OCI-LY3 (cell line): ENCODE measurements around the gene HHLA2.
A peak's percentile ranks its signal among the peaks of the same experiment; 100 is the strongest.

Experiments
- H2AFZ ChIP-seq: fragments of 200-600, 300-600 bp; shearing (Covaris generic); 2 replicates; pipeline ENCODE4 v1.6.0; 2014; ENCODE audit warnings: antibody characterized with exemption, low read depth, low read length
- H3K27ac ChIP-seq: fragments of 200-600, 300-600 bp; sonication (generic); 2 replicates; pipeline ENCODE4 v1.5.1; 2014; ENCODE audit warnings: mild to moderate bottlenecking, low read length, moderate library complexity, mixed read lengths
- H3K27me3 ChIP-seq: fragments of 200-600, 300-600 bp; sonication (generic); 2 replicates; pipeline ENCODE4 v1.6.1; 2014; ENCODE audit warnings: low read depth, low read length, mixed read lengths
- H3K36me3 ChIP-seq: fragments of 200-600, 300-600 bp; sonication (generic); replicated peaks from 2 replicates; pipeline ENCODE3; 2014; ENCODE audit warnings: low read depth, low read length, mixed read lengths
- H3K4me1 ChIP-seq: fragments of 300-600, 200-600 bp; sonication (generic); 2 replicates; pipeline ENCODE4 v1.6.1; 2014; ENCODE audit warnings: low read length, mixed read lengths
- H3K4me2 ChIP-seq: fragments of 200-600, 300-600 bp; sonication (generic); 2 replicates; pipeline ENCODE4 v1.6.1; 2014; ENCODE audit warnings: low read length, mixed read lengths
- H3K4me3 ChIP-seq: fragments of 300-600, 200-600 bp; sonication (generic); 2 replicates; pipeline ENCODE4 v1.5.1; 2014; ENCODE audit warnings: antibody characterized with exemption, mild to moderate bottlenecking, low read length, moderate library complexity
- H3K79me2 ChIP-seq: fragments of 300-600, 200-600 bp; shearing (Covaris generic); 2 replicates; pipeline ENCODE4 v1.6.1; 2014; ENCODE audit warnings: mild to moderate bottlenecking, low read length, mixed read lengths
- H3K9ac ChIP-seq: fragments of 300-600, 200-600 bp; shearing (Covaris generic); 2 replicates; pipeline ENCODE4 v1.6.0; 2014; ENCODE audit warnings: mild to moderate bottlenecking, low read length, moderate library complexity
- H3K9me3 ChIP-seq: fragments of 200-600, 300-600 bp; shearing (Covaris generic); 2 replicates; pipeline ENCODE4 v1.6.1; 2014; ENCODE audit warnings: low read length, mixed read lengths; ENCODE audit not compliant: insufficient read depth
- H4K20me1 ChIP-seq: fragments of 200-600, 300-600 bp; sonication (generic); 2 replicates; pipeline ENCODE4 v1.6.1; 2016; ENCODE audit warnings: low read length, mixed read lengths; ENCODE audit not compliant: insufficient read depth
- EZH2phosphoT487 ChIP-seq: fragments of 200-600 bp; shearing (Covaris generic); IDR thresholded peaks from 2 replicates; pipeline ENCODE4 v1.6.1; 2018; ENCODE audit warnings: antibody characterized with exemption, mixed run types, low read depth
- TF ChIP-seq, protein P1 (sequence below): fragments of 200-600, 300-600 bp; sonication (generic); IDR thresholded peaks from 2 replicates; pipeline ENCODE4 v1.5.1; 2014; ENCODE audit warnings: antibody characterized with exemption, low read length, low read depth

HHLA2 gene

DNA sequence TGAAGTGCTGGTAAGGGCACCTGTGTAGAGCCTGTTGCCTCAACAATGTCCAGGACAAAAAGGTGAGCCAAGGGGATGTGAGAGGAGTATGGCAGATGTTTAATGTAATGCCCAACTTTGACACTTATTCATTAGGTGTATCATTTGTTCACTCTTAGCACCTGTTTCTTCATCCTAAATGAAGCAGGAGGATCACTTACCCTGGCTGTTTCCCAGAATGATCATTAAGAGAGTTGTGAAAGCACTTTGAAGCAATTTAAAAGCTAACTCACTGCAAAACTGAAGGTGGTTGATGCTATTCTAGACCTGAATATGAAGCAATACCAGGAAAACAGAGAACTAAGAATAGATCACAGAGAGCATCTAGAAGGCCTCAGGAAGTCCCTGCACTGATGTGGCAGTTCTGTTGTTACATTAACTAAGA lies 3.4 kb upstream of the HHLA2 start:
- no peaks in the 10 kb centered on the region for H4K20me1 ChIP-seq
- H3K79me2 ChIP-seq: no peaks in the 10 kb centered on the region
- peak overlapping the region; percentile 97 for H3K27ac ChIP-seq
- H3K4me3 ChIP-seq: peak overlapping the region; percentile 68
- H3K9ac ChIP-seq: peak overlapping the region; percentile 82
- H3K9me3 ChIP-seq: no peaks in the 10 kb centered on the region
- no peak for TF ChIP-seq EZH2phosphoT487
- TF ChIP-seq, protein P1, sequence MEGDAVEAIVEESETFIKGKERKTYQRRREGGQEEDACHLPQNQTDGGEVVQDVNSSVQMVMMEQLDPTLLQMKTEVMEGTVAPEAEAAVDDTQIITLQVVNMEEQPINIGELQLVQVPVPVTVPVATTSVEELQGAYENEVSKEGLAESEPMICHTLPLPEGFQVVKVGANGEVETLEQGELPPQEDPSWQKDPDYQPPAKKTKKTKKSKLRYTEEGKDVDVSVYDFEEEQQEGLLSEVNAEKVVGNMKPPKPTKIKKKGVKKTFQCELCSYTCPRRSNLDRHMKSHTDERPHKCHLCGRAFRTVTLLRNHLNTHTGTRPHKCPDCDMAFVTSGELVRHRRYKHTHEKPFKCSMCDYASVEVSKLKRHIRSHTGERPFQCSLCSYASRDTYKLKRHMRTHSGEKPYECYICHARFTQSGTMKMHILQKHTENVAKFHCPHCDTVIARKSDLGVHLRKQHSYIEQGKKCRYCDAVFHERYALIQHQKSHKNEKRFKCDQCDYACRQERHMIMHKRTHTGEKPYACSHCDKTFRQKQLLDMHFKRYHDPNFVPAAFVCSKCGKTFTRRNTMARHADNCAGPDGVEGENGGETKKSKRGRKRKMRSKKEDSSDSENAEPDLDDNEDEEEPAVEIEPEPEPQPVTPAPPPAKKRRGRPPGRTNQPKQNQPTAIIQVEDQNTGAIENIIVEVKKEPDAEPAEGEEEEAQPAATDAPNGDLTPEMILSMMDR: no peak
- H2AFZ ChIP-seq: no peak overlapping the region
- peaks cover 64% of the 10 kb centered on the region for H3K4me1 ChIP-seq
- H3K36me3 ChIP-seq: no peaks in the 10 kb centered on the region
- peak overlapping the region; percentile 97 for H3K4me2 ChIP-seq
- no peaks in the 10 kb centered on the region for H3K27me3 ChIP-seq

DNA sequence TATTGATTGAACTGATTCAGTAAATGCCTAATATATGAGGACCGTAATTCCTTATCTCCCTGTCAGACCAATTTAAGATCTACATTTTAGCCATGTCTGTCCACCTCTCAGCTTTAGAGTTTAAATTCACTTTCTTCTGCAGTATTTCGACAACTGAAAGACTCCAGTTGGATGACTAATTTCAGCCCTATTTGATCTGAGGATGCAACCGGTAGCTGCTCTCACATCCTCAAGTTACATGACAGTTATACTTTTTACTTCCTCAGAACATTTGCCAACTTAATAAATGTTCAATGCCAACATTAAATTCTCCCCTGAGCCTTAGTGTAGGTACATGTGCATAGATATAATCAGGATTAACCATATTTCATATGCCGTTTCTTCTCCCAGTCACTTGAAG lies 2.5 kb upstream of the HHLA2 start:
- Histone ChIP-seq H3K27me3 (no peaks in the 10 kb centered on the region), H3K27ac (peak overlapping the region; percentile 97), H4K20me1 (no peaks in the 10 kb centered on the region), H3K9ac (peak overlapping the region; percentile 82), H2AFZ (no peak overlapping the region), H3K4me1 (peaks cover 66% of the 10 kb centered on the region), H3K4me2 (peak overlapping the region; percentile 97), H3K79me2 (no peaks in the 10 kb centered on the region), H3K9me3 (no peaks in the 10 kb centered on the region), H3K4me3 (peak overlapping the region; percentile 68), H3K36me3 (no peaks in the 10 kb centered on the region)
- no peak for TF ChIP-seq EZH2phosphoT487
- TF ChIP-seq, protein P1: no peak

DNA sequence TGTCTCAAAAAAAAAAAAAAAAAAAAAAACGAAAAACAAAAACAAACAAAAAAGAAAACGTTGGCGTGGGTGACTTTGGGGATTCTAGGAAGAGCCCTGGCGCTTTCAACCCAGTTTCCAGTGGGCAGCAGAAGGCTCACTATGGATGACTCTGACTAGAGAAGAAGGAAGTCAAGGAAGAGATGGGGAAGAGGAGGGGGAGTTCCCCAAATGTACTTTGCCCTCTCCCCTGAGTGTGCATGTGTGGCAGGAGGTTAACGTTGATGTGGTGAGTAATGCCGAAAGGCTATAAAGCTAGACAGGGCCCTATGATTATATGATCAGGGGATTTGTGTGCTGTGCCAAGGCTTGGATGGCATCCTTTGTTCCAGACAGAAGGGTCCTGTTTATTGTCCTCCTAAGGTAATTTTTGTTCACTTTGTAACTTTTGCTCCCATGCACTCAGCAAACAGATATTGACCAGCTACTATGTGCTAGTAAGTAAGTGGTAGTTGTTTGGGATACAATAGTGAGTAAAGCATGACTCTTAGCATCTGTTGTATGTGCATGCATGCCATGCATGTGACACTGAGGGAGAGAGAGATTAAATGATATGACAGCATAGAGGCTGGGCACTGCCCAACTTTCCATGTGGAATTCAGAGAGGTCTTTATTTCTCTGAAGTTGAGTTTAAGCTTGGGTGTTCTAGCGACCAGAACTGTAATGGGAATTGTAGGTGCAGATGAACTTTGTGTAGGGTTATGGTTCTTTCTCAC lies 750 bp upstream of the HHLA2 start:
- Histone ChIP-seq H3K4me1 (peaks cover 73% of the 10 kb centered on the region), H3K9me3 (no peaks in the 10 kb centered on the region)

DNA sequence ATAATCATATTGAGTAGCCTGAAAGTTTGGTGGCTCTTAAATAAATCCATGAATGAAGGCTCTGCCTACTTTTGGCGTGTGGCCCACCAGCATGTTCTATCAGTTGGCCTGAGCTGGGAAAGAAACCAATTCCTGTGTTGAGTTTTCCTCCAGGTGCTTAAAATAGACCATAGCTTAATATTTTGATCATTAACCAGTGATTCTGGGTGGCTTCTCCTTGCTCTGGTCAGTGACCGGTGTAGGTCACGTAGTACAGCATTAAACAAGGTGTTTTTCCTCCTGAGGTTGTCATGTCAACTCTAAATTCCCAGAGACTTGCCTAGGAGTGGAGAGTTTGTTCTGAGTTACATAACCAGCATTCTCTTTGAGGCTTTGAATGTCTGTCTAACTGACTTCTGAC lies 1.3 kb downstream of the HHLA2 start:
- Histone ChIP-seq H3K4me1 (peaks cover 80% of the 10 kb centered on the region), H3K9me3 (no peaks in the 10 kb centered on the region), H3K36me3 (no peaks in the 10 kb centered on the region), H3K27ac (no peak overlapping the region), H3K4me3 (no peak overlapping the region), H3K9ac (no peak overlapping the region), H4K20me1 (no peaks in the 10 kb centered on the region), H3K27me3 (0 out of 2 replicates have a peak, but pooled peaks cover under 1% of the 10 kb centered on the region), H2AFZ (no peak overlapping the region), H3K79me2 (no peaks in the 10 kb centered on the region), H3K4me2 (no peak overlapping the region)
- TF ChIP-seq, protein P1: no peak
- no peak for TF ChIP-seq EZH2phosphoT487

More for the DNA sequence above, 750 bp upstream of the HHLA2 start:
- peak overlapping the region; percentile 97 for H3K27ac ChIP-seq
- H3K36me3 ChIP-seq: no peaks in the 10 kb centered on the region
- no peaks in the 10 kb centered on the region for H4K20me1 ChIP-seq
- TF ChIP-seq, protein P1: no peak
- no peak for TF ChIP-seq EZH2phosphoT487
- H3K79me2 ChIP-seq: no peaks in the 10 kb centered on the region
- peak overlapping the region; percentile 66 for H3K4me3 ChIP-seq
- peak overlapping the region; percentile 97 for H3K4me2 ChIP-seq
- H2AFZ ChIP-seq: 0 out of 2 replicates have a peak overlapping the region, but pooled peaks have one; percentile 24
- H3K9ac ChIP-seq: peak overlapping the region; percentile 71
- H3K27me3 ChIP-seq: no peaks in the 10 kb centered on the region
